SK-N-SH treated with all-trans-retinoic acid at 6 μM for 48 hours (cell line): ENCODE measurements around the gene ZNF583.

Experiments
- ARNTL ChIP-seq: fragments of 450-650 bp; formaldehyde crosslinking; IDR thresholded peaks from 2 replicates; pipeline ENCODE4 v1.5.0; 2020; ENCODE audit warnings: low read depth, mild to moderate bottlenecking, moderate library complexity, borderline replicate concordance
- BACH2 ChIP-seq: fragments of 250-450 bp; sonication (Bioruptor Pico); IDR thresholded peaks from 2 replicates; pipeline ENCODE4 v1.9.0; 2021; ENCODE audit warnings: mild to moderate bottlenecking, borderline replicate concordance
- CSDC2 ChIP-seq: fragments of 250-450 bp; sonication (Bioruptor Pico); IDR thresholded peaks from 2 replicates; pipeline ENCODE4 v1.5.0; 2020; ENCODE audit warnings: mild to moderate bottlenecking, moderate library complexity
- CSRNP3 ChIP-seq: fragments of 250-450 bp; sonication (Bioruptor Pico); IDR thresholded peaks from 2 replicates; pipeline ENCODE4 v1.5.1; 2021; ENCODE audit warnings: mild to moderate bottlenecking, moderate library complexity
- ESRRG ChIP-seq: fragments of 250-450 bp; sonication (Bioruptor Pico); IDR thresholded peaks from 2 replicates; pipeline ENCODE4 v1.6.1; 2021; ENCODE audit warnings: mild to moderate bottlenecking
- ISL1 ChIP-seq: fragments of 250-450 bp; sonication (Bioruptor Pico); IDR thresholded peaks from 2 replicates; pipeline ENCODE4 v2.1.2; 2022; ENCODE audit warnings: mild to moderate bottlenecking, moderate library complexity
- OSR1 ChIP-seq: fragments of 250-450 bp; sonication (Bioruptor Pico); IDR thresholded peaks from 2 replicates; pipeline ENCODE4 v1.8.0; 2022; ENCODE audit warnings: moderate library complexity, mild to moderate bottlenecking, inconsistent platforms
- PATZ1 ChIP-seq: fragments of 250-450 bp; sonication (Bioruptor Pico); IDR thresholded peaks from 2 replicates; pipeline ENCODE4 v1.8.0; 2020; ENCODE audit warnings: mild to moderate bottlenecking, moderate library complexity, borderline replicate concordance
- PPARA ChIP-seq: fragments of 250-450 bp; sonication (Bioruptor Pico); IDR thresholded peaks from 2 replicates; pipeline ENCODE4 v1.5.0; 2020; ENCODE audit warnings: mild to moderate bottlenecking, borderline replicate concordance
- TOX ChIP-seq: fragments of 250-450 bp; sonication (Bioruptor Pico); IDR thresholded peaks from 2 replicates; pipeline ENCODE4 v1.8.0; 2021; ENCODE audit warnings: mild to moderate bottlenecking, moderate library complexity, borderline replicate concordance
- TSHZ2 ChIP-seq: fragments of 250-450 bp; sonication (Bioruptor Pico); IDR thresholded peaks from 2 replicates; pipeline ENCODE4 v1.5.0; 2020; ENCODE audit warnings: mild to moderate bottlenecking, moderate library complexity
- ZC3H10 ChIP-seq: fragments of 250-450 bp; sonication (Bioruptor Pico); IDR thresholded peaks from 2 replicates; pipeline ENCODE4 v1.5.1; 2021; ENCODE audit warnings: mild to moderate bottlenecking, moderate library complexity
- ZNF8 ChIP-seq: fragments of 450-650 bp; formaldehyde crosslinking; IDR thresholded peaks from 2 replicates; pipeline ENCODE4 v1.5.0; 2020; ENCODE audit warnings: mild to moderate bottlenecking, moderate library complexity

GRCh38 chr19:56398809-56399208, 5.3 kb upstream of the ZNF583 start:
- TF ChIP-seq OSR1 (CRISPR knock-in tag) (no peak), PATZ1 (CRISPR knock-in tag) (no peak), PPARA (CRISPR knock-in tag) (no peak), ZC3H10 (CRISPR knock-in tag) (no peak), CSDC2 (CRISPR knock-in tag) (no peak), TOX (CRISPR knock-in tag) (no peak), BACH2 (CRISPR knock-in tag) (no peak), ARNTL (CRISPR knock-in tag) (no peak), CSRNP3 (no peak), ESRRG (CRISPR knock-in tag) (no peak), TSHZ2 (no peak), ZNF8 (CRISPR knock-in tag) (no peak), ISL1 (no peak)
